HepG2 (cell line): Measurements from ENCODE around the gene RGS14. TPM values are rescaled to one million over a fixed set of nuclear protein-coding genes. Genes with fewer than 3 reads are reported as not detected.

Experiments used
- ARID4A ChIP-seq: sonication (generic); formaldehyde crosslinking; IDR thresholded peaks from 2 replicates; pipeline ENCODE4 v1.5.0; 2020; ENCODE audit warnings: mild to moderate bottlenecking, missing genetic modification reagents, borderline replicate concordance
- CBFB ChIP-seq: sonication (generic); formaldehyde crosslinking; IDR thresholded peaks from 2 replicates; pipeline ENCODE4 v1.4.0; 2020; ENCODE audit warnings: missing genetic modification reagents
- HMGXB4 ChIP-seq, 2 experiments: sonication (generic) in 1 of 2; formaldehyde crosslinking in 1 of 2; IDR thresholded peaks; 2 replicates each; pipeline versions ENCODE4 v1.4.0 to v1.6.1; 2018 to 2020; ENCODE audit warnings: missing genetic modification reagents in 2 of 2, borderline replicate concordance in 1 of 2, low read depth in 1 of 2, mild to moderate bottlenecking in 1 of 2, missing biosample characterization in 1 of 2
- IRF2 ChIP-seq: IDR thresholded peaks from 2 replicates; pipeline ENCODE4 v1.6.1; 2018; ENCODE audit warnings: missing genetic modification reagents, missing compliant biosample characterization
- KDM2A ChIP-seq: sonication (generic); formaldehyde crosslinking; IDR thresholded peaks from 2 replicates; pipeline ENCODE4 v1.4.0; 2020; ENCODE audit warnings: low read depth, missing genetic modification reagents, borderline replicate concordance
- MATR3 ChIP-seq: sonication (generic); formaldehyde crosslinking; IDR thresholded peaks from 2 replicates; pipeline ENCODE4 v1.4.0; 2020; ENCODE audit warnings: missing genetic modification reagents
- NFRKB ChIP-seq: fragments of 450-650 bp; IDR thresholded peaks from 2 replicates; pipeline ENCODE4 v1.6.1; 2017
- NR1H2 ChIP-seq: sonication (generic); formaldehyde crosslinking; IDR thresholded peaks from 2 replicates; pipeline ENCODE4 v1.8.1; 2022; ENCODE audit warnings: low read depth, missing genetic modification reagents, borderline replicate concordance
- RAD21 ChIP-seq: fragments of 450-650 bp; formaldehyde crosslinking; IDR thresholded peaks from 2 replicates; pipeline ENCODE4 v1.5.0; 2020; ENCODE audit warnings: mild to moderate bottlenecking
- STAT5B ChIP-seq: sonication (generic); formaldehyde crosslinking; IDR thresholded peaks from 2 replicates; pipeline ENCODE4 v1.4.0; 2020; ENCODE audit warnings: missing genetic modification reagents
- TGIF2 ChIP-seq: IDR thresholded peaks from 2 replicates; pipeline ENCODE4 v1.6.1; 2016; ENCODE audit warnings: control low read depth, missing compliant biosample characterization
- THRA ChIP-seq: sonication (generic); formaldehyde crosslinking; IDR thresholded peaks from 2 replicates; pipeline ENCODE4 v1.4.0; 2020; ENCODE audit warnings: missing genetic modification reagents, borderline replicate concordance
- TRIM22 ChIP-seq: fragments of 450-650 bp; IDR thresholded peaks from 2 replicates; pipeline ENCODE4 v1.6.1; 2017
- ZNF574 ChIP-seq: sonication (generic); formaldehyde crosslinking; IDR thresholded peaks from 2 replicates; pipeline ENCODE4 v1.4.0; 2020; ENCODE audit warnings: missing genetic modification reagents
- ZNF605 ChIP-seq: sonication (generic); formaldehyde crosslinking; IDR thresholded peaks from 2 replicates; pipeline ENCODE4 v1.8.0; 2022; ENCODE audit warnings: mild to moderate bottlenecking, missing genetic modification reagents
- ZNF616 ChIP-seq: sonication (generic); formaldehyde crosslinking; IDR thresholded peaks from 2 replicates; pipeline ENCODE4 v1.5.0; 2020; ENCODE audit warnings: low read depth, mild to moderate bottlenecking, missing genetic modification reagents
- ZNF766 ChIP-seq: sonication (generic); formaldehyde crosslinking; IDR thresholded peaks from 2 replicates; pipeline ENCODE4 v1.5.0; 2020; ENCODE audit warnings: missing genetic modification reagents, borderline replicate concordance
- polyA plus RNA-seq, 8 experiments: library from polyadenylated mRNA; depleted of rRNA in 3 of 8; stranded (reverse) in 7 of 8; unstranded in 1 of 8; fragments of >200 nt; fragmentation: Illumina TruSeq in 4 of 8; extraction: Trizol in 4 of 8; gene quantifications; 2 replicates each; pipeline versions ENCODE4 v1.2.1 to v1.2.3, GENCODE V29; 2011 to 2016; ENCODE audit warnings: low read depth in 4 of 8, missing spikeins in 1 of 8, mixed read lengths in 1 of 8; ENCODE audit not compliant: insufficient read depth in 1 of 8
- total RNA-seq, 5 experiments: library from RNA; depleted of rRNA; stranded (reverse); fragments of >200 nt; fragmentation: Illumina TruSeq; extraction: Trizol; gene quantifications; 2 replicates each; pipeline ENCODE4 v1.2.3, GENCODE V29; 2016; ENCODE audit warnings: low read depth in 1 of 5

RGS14 gene
- total and polyA plus RNA-seq, 2 of the 13 experiments (the other 11 are each of a cell fraction or from before 2014, with no cell fraction given), result 11.1 to 17.2 TPM

GRCh38 chr5:177309351-177310191 lies 48.2 kb upstream of the RGS14 start (continued):
- no peak for TF ChIP-seq MATR3 (CRISPR knock-in tag)
- peak; percentile 61; the same call in 1 of the 2 replicates for TF ChIP-seq ARID4A (CRISPR knock-in tag)
- no peak for TF ChIP-seq NR1H2 (CRISPR knock-in tag)
- TF ChIP-seq ZNF605, result 0 out of 2 replicates have a peak, but pooled peaks have one; percentile 43
- no peak for TF ChIP-seq NFRKB
- TF ChIP-seq ZNF574 (CRISPR knock-in tag), result peak; percentile 74
- TF ChIP-seq CBFB, result no peak
- TF ChIP-seq HMGXB4 (CRISPR knock-in tag; IDR thresholded peaks at IDR 0.05; ENCODE audit: borderline replicate concordance in 1 of 2, low read depth in 1 of 2), result peak; percentile 81 to 89
- TF ChIP-seq STAT5B (CRISPR knock-in tag), result no peak
- TF ChIP-seq ZNF616 (CRISPR knock-in tag), result no peak
- peak; percentile 78 for TF ChIP-seq RAD21 (CRISPR knock-in tag)
- no peak for TF ChIP-seq TGIF2 (CRISPR knock-in tag)
- TF ChIP-seq IRF2, result no peak; the same call in 1 of the 2 replicates
- TF ChIP-seq ZNF766 (CRISPR knock-in tag), result no peak
- no peak for TF ChIP-seq TRIM22
- TF ChIP-seq KDM2A (CRISPR knock-in tag), result peak; percentile 67; the same call in 1 of the 2 replicates
- no peak for TF ChIP-seq THRA (CRISPR knock-in tag)
